ENCODE measurements around the gene NTNG1.

The NTNG1 gene

GRCh38 chr1:107389410-107390396 lies 248.9 kb downstream of the NTNG1 start:
- no peak for DNase-seq (ENCODE audit: low read depth in 2 of 3, low spot score in 1 of 3)

DNA sequence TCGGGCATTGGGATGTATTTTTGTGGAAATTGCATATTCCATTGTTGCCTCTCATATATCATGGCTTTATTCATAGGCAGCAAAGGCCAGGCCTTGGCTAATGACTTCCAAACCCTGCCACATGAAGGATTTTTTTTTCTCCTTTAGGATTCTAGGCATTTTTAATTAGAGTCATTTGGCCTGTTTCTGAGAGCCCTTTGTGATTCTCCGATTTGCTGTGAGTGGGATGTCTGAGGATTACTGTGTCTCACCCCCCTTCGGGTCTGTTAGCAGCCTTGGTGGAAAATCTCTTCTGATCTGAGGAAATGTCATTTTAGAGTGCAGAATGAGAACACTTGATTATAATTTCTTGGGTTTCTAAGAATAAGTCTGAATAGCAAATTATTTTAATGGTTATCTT lies 253.5 kb downstream of the NTNG1 start:
- no peak for DNase-seq (ENCODE audit: low read depth in 2 of 3, low spot score in 1 of 3)

DNA sequence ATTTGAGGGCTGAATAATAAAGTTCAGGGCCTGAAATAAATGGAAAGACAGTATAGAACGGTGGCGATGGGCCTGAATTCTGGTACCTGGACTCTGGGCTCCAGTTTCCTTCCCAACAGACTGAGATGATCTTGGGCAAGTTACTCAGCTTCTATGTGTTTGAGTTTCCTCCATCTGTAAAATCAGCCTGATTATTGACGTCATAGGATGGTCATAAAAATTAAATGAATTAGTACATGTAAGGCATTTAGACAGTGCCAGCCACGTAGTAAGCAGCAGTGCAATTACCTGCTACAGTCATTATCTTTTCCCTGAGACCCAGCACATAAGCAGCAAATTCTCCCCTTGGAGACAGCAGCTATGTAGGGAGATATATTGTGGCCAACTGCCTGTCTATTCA lies 260.9 kb downstream of the NTNG1 start:
- DNase-seq (ENCODE audit: low read depth in 2 of 3, low spot score in 1 of 3) = no peak

GRCh38 chr1:107404756-107405155 lies 263.9 kb downstream of the NTNG1 start:
- DNase-seq (ENCODE audit: low read depth in 2 of 3, low spot score in 1 of 3) = no peak

DNA sequence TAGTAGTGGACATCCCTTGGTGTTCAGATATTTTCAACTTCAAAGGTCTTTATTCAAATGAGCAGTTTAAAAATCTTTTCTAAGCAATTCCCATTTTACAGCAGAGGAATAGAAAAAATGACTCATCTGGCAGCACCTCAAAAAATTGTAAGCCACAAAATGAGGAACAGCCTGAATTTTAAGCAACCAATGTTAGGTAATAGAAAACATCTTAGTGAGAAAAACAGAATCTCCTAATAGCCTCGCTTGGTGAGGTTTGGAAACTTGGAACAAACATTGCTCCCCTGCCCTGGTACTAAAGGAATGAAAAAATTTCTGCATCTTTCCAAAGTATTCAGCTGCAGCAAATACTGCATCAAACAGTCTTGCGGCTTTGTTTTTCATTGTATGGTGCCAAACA lies 264.4 kb downstream of the NTNG1 start:
- DNase-seq (ENCODE audit: low read depth in 2 of 3, low spot score in 1 of 3) = no peak

DNA sequence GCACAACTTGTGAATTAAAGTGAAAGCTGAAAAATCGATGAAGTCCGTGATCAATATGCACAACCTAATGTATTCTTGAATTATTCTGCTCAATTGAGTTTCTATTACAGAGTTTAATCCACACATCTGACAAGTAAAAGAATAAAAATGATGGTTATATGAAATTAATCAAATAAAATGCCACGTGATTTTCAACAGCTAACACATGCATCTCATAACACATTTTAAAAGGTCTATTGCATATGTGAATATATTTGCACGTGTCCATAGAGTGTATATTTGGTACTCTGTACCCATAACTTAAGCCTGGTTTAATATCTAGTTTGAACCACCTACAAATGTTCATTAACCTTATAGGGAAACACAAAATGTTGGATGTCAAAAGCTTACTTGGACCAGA lies 266.2 kb downstream of the NTNG1 start:
- no peak for DNase-seq (ENCODE audit: low read depth in 2 of 3, low spot score in 1 of 3)

- DNase-seq (ENCODE audit: low read depth in 2 of 3, low spot score in 1 of 3) = no peak
Measured at GRCh38 chr1:107413546-107413945, 272.7 kb downstream of the NTNG1 start.

- no peak for DNase-seq (ENCODE audit: low read depth in 2 of 3, low spot score in 1 of 3)
Measured at GRCh38 chr1:107413951-107414350, 273.1 kb downstream of the NTNG1 start.

DNA sequence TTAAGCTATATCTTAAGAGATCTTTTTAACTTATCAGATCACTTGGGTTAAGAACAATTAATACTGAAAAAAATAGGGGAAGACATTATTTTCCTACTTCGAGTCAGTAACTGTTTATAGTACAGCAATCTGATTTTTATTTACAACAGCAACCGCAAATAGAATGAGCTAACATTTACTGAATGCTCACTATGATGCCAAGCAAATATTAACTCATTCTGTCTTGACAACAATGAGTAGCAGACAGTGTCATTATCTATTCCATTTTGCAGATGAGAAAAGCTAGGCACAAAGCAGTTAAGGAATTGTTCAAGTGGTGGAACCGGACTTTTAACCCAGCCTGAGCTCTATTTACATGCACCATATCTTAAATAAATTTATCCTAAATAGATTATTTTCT lies 273.7 kb downstream of the NTNG1 start:
- no peak for DNase-seq (ENCODE audit: low read depth in 2 of 3, low spot score in 1 of 3)

DNA sequence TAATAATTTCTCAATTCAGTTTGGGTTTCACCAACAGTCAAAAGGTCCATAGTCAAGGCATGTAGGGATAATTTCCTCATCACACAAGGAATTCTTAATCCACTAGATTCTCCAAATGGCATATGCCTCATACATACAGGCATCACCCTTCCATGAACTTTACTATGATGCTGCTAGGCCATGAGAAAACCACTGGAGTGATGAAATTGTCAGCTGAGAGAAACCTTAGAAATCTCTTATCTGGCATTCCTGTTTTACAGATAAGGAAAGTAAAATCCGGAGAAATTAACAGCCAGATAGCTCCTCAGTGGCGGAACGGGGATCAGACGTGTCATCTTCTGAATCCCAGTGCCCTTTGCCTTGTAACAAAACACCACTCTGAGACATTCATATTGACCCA lies 274.4 kb downstream of the NTNG1 start:
- no peak for DNase-seq (ENCODE audit: low read depth in 2 of 3, low spot score in 1 of 3)

DNA sequence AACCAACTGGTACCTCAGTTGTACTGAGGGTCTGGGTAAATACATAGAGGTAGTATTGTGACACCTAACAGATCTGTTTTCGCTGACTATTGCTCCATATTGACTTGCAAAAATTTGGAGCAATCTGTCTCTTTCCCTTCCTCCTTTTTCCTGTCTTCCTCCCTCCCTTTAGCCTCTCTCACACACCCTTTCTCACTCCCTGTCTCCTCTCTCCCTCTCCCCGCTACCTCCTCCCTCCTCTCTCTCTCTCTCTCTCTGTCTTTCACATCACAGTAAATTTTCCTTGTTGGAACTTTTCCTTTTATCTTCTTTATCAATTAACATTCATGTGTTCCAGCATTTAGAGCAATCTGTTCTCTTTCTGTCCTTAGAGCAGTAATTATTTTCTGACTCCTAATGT lies 278.2 kb downstream of the NTNG1 start:
- DNase-seq (ENCODE audit: low read depth in 2 of 3, low spot score in 1 of 3) = no peak

GRCh38 chr1:107422901-107423300 lies 282.1 kb downstream of the NTNG1 start:
- DNase-seq (ENCODE audit: low read depth in 2 of 3, low spot score in 1 of 3) = no peak

DNA sequence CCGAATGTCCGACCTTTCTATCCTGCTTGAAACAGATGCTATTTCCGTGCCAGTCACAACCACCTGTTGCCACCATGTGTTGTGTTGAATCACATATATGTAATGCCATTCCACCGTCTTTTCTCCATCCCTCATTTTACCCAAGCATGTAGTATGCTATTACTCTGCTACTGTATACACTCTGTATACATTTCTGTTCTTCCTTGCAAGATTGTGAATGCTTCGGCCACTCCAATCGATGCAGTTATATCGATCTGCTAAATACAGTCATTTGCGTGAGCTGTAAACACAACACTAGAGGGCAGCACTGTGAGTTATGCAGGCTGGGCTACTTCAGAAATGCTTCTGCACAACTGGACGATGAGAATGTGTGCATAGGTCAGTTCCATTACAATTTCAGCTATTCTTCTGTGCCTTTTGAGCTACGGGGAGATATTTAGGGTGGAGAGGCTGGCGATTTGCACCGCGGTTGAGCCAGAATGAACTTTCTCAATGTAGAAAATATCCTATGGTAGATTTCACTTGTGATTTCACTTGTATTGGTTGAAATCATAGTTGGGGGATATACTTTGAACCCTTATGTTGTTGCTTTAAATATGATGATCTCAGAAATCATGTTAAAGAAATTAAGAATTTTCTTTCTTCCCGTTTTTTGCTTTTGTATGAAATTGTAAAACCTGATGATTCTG lies 289.8 kb downstream of the NTNG1 start:
- DNase-seq (ENCODE audit: low read depth in 2 of 3, low spot score in 1 of 3) = peak in 2 of 3 donors; percentile 2 to 17

DNA sequence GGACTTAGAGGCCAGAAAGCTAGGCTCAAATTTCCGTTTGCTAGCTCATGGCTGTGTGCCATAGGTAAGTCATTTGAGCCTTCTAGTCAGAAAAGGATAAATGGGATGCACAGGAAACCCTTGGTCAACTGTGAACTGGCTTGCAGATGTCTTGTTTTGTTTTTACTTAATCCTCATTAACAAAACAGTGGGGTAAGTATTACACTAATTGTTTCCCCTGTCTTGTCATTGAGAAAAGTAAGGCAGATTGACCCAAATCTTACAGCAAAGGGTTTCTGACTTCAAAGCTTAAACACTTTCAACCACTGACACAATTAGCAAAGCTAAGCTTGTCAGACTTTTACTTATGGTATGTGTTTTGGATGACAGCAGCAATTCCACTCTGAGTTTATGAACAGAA lies 291.3 kb downstream of the NTNG1 start:
- no peak for DNase-seq (ENCODE audit: low read depth in 2 of 3, low spot score in 1 of 3)

GRCh38 chr1:107433068-107433467 lies 292.2 kb downstream of the NTNG1 start:
- no peak for DNase-seq (ENCODE audit: low read depth in 2 of 3, low spot score in 1 of 3)

DNA sequence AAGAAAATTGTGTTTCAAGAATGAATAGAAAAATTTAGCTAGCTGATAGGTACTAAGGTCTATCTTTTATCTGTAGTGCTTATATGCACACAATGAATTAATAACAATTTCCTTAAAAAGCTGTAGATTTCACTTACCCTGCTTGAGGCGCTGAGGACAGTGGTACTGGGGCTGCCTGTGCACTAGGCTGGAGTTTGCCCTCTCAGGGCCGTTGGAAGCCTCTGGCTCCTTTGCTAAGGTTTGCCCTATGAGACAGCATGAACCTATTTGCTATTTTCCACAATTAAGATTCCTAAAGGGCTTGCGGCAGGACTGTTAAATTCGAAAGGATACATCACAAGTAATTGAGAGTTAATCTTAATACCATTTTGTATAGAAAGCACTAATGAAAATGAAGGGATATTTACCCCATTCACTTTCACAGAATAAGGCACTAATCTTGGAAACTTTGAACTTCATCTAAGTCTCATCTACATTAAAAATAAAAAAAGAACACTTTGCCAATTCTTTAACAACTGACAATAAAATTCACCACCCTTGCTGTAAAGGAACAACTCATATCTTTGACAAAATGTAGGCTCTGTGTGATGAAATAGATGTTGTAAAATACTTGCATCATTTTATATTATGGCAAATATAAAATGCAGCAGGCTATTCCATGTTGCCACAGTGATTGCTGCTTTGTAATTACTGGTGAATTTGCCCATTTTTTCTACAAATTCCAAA lies 293.0 kb downstream of the NTNG1 start:
- DNase-seq (ENCODE audit: low read depth in 2 of 3, low spot score in 1 of 3) = no peak

DNA sequence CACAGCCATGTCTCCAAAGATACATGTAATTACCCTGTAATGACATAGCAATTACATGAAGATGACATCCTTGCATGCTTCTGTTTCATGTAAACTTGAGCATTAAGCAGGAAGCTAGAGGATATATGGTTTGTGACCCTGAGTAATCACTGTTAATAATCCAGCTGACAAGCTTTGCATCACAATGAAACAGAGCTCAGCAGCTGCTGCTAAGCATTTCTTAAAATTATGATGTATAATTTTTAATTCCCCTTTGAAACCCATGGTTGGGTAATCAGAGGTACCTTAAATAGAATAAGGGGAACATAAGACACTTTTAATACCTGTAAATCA lies 293.5 kb downstream of the NTNG1 start:
- no peak for DNase-seq (ENCODE audit: low read depth in 2 of 3, low spot score in 1 of 3)

- no peak for DNase-seq (ENCODE audit: low read depth in 2 of 3, low spot score in 1 of 3)
Measured at GRCh38 chr1:107436552-107437241, 295.9 kb downstream of the NTNG1 start.

- DNase-seq (ENCODE audit: low read depth in 2 of 3, low spot score in 1 of 3) = no peak
Measured at GRCh38 chr1:107439567-107439966, 298.7 kb downstream of the NTNG1 start.

DNA sequence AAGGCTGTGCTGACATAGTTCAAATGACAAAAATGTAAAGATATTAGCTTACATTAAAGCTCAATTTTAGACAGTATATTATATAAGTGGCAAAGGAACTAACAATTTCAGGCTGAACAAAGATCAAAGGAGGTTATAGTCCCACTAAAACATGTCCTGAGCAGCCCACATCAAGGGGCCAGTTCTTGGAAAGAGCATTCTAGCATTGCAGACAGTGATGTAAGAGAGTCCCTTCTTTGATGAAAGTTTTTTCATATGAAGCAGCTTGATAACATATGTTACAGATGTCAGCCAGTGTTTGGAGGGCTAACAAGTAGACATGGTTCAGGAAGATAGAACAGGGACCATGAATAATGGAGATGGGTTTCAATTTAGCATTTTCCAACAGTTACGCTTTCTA lies 301.7 kb downstream of the NTNG1 start:
- DNase-seq (ENCODE audit: low read depth in 2 of 3, low spot score in 1 of 3) = no peak

DNA sequence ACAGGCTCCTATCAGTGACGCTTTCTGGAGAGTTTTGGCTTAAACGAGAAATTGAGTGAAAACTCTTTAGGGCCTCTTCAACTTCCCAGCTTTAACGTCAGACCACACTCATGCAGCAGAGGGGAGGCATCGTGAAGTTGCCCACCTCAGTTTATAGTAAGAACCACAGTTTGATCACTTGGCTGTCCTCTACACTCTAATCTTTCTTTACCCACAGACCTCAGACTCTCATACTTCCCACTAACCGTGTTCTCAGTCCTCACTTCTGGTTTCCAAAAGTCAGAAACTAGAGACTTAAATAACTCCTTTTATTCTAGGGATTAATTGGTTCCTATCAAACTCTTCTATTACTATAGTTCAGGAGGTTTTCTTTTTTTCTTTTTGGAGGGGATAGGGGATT lies 302.2 kb downstream of the NTNG1 start:
- DNase-seq (ENCODE audit: low read depth in 2 of 3, low spot score in 1 of 3) = no peak

Measured in stimulated activated CD4-positive, alpha-beta T cell treated with anti-CD3 and anti-CD28 coated beads, Interleukin-12 subunit alpha, Interleukin-12 subunit beta, amount 100 ng/mL, for 48 hours (primary cell).